ENCODE measurements around the gene LNPK.
"Not testable (repeated sequence)": the region's sequence is repeated elsewhere in the genome, so short reads cannot be mapped to it uniquely, and the experiment has no call there.

Gene LNPK

DNA sequence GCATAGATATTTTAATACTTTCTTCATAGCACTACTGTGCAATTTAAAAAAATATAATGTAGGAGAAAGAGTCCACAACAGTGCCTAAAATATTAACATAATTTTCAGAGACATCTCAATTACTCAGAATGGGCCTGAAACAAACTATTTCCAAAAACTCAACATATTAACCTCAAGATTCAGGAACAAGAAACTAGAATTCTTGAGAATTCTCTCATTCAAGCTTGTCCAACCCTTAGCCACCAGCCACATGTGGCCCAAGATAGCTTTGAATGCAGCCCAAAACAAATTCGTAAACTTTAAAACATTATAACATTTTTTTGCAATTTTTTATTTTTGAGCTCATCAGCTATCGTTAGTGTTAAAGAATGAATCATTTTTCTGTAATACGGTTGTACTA is 35.2 kb downstream of the LNPK start:
- DNase-seq = no peak

DNA sequence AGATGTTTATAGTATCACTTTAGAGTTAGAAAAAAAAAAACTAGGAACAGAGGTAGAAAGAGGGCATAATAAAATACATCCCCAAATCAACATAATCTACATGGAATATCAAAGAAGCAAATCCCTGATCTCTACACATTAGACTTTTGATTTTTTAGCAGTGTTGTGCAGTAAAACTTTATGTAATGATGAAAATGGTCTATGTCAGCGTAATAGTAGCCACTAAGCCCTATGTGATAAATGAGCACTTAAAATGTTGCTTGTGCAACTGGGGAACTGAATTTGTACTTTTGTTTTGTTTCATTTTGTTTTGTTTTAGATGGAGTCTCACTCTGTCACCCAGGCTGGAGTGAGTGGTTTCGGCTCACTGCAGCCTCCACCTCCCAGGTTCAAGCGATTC is 36.3 kb downstream of the LNPK start:
- DNase-seq = no peak

DNA sequence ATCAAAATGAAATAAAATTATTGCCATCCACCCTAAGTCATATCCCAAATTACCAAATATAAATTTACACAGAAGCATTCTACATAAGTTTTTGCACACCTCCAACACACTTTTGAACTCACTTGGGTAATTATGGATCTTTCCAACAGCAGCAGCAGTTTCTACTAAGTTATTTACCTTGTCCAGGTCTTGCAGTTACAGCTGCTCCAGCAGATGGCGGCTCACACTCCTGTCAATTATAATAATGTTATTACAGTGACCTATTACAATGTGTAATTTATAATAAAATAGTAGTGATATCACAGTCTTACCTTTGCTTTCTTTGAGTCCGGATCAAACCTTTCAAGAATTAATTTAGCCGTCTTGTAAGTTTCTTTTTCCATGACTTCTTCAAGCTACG is 37.9 kb downstream of the LNPK start:
- no peak for DNase-seq

DNA sequence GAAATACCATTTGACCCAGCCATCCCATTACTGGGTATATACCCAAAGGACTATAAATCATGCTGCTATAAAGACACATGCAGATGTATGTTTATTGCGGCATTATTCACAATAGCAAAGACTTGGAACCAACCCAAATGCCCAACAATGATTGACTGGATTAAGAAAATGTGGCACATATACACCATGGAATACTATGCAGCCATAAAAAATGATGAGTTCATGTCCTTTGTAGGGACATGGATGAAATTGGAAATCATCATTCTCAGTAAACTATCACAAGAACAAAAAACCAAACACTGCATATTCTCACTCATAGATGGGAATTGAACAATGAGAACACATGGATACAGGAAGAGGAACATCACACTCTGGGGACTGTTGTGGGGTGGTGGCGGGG is 38.9 kb downstream of the LNPK start:
- not testable (repeated sequence) for DNase-seq

DNA sequence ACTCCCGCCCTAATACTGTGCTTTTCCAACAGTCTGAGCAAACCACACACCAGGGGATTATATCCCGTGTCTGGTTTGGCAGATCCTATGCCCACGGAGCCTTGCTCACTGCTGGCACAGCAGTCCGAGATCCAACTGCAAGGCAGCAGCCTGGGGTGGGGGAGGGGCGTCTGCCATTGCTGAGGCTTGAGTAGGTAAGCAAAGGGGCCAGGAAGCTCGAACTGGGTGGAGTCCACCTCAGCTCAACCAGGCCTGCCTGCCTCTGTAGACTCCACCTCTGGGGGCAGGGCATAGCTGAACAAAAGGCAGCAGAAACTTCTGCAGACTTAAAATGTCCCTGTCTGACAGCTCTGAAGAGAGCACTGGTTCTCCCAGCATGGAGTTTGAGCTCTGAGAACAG is 44.2 kb downstream of the LNPK start:
- DNase-seq = no peak

DNA sequence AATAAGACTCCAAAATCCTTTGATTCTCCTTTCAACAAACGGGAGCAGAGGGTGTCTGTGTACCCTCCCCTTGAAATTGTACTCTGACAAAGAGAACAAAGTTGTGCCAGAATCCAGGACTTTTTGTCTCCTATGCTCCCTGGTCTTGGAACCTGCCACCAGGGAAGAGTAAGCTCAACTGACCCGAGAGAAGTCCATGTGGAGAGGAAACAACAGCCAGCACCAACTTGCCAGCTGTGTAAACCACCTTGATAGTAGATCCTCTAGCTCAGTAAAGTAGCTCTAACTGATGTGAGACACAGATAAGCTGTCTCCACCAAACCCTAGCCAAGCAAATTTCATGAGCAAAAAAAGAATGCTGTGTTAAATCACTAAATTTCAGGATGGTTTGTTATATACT is 46.9 kb downstream of the LNPK start:
- no peak for DNase-seq

DNA sequence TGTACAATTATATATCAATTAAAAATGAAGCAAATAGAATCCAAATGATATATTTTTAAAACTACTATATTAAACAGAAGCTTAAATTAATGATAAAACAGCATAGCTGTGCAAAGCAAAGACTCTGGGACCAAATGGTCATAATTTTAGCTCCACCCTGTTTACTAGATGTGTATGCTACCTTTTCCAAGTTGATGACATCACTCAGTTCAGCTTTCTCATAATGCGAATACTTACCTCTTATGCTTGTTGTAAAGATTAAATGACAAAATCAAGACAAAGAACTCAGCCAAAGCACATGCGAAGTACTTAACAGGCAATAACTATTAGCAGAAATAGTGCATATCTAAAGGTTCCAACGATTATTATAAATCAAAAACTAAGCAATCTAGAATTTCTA is 51.6 kb downstream of the LNPK start:
- no peak for DNase-seq

DNA sequence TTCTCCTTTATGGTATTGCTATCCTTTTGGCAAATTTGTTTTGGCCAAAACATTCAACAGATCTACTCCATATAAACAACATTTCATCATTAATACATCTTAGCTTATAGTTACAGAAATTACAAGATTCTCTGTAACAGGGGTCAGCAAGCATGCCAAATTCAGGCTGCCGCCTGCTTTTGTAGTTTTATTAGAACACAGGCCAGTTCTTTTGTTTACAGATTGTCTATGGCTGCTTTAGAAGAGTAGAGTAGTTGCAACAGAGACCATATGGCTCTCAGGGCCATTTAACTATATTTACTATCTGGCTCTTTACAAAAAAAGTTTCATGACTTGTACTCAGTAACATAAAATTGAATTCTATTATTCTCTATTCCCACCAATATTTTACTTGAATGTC is 53.9 kb downstream of the LNPK start:
- DNase-seq = no peak

DNA sequence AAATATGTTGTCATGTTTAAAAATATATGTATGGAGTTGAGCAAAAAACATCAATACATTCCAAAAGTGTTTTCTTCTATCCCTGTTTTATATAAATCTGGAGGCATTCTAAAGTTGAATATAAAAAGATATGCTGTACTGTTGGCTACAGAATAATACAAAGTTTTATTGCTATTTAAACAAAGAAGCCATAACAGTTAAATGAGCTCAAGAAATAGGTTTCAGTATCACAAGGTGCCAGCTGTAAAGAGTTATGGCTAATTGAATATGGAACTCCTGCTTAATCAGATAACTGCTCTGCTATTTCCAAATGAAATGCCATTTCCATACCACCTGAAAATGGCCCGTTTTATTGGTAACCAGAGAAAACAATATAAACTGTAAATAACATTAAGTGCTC is 55.0 kb downstream of the LNPK start:
- no peak for DNase-seq

DNA sequence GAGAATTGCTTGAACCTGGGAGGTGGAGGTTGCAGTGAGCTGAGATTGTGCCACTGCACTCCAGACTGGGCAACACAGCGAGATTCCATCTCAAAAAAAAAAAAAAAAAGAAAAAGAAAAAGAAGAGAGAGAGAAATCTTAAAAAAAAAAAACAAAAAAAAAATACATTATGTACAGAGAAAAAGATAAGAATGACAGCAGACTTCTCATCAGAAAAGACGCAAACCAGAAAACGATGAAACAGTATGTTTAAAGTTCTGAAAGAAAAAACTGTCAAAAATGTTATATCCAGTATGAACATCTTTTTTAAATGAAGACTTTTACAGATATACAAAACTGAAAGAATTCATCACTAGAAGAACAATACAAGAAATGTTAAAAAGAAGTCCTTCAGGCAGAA is 60.4 kb downstream of the LNPK start:
- DNase-seq = no peak

DNA sequence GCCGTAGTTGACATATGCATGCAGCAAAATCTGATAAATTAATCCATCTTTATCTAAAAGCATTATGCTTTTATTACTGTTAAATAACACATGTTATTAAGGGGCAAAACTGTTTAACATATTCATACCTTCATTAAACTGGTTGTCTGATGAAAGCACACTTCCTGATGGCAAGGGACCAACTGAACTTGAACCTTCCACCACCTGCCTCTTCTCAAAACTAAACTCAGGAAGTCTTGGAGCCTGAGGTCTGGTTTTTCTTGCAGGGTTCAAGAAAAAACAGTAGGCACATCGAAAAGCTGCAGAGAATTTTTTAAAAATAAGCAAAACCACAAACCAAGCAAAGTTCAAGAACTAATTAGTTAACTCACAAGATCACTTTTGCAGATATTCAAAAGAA is 64.9 kb downstream of the LNPK start:
- DNase-seq = no peak

DNA sequence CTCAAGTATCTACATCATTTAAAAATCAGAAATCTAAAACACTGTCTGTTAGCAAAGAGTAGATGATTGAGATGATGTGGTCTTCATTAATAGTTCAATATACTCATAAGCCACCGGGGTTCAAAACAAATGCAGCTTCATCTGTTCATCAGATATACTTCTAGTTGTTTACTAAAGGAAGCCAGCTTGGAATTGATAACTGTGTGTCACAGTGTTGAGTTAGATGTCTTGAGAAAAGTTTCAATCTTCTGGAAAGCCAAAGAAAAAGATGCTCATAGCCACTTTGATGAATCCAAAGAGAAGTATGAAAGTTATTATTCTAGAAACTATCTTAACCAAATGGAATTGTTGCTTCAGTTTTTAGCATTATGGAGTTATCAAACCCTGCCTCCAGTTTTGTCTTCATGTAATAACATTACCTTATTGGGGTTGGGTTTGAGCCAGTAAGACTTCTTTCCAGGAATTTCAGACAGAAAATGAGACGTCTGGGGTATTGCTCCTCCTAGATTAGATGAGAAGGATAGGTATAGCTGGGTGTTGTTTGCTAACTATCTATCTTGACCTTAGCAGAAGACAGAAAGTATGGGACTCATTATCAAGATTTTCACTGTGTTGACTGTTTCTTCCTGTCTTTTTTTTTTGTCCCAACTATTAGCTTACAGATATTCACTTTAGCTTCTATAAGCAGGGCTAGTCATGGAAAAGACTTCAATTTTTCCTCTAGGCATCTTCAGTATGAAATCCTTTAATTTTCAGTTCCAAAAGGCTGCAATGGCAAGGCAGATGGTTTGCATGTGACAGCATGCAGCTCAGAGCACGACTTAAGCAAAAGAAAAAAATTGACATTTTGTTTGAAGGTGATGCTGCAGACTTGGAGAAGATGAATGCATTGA is 66.5 kb downstream of the LNPK start:
- no peak for DNase-seq

DNA sequence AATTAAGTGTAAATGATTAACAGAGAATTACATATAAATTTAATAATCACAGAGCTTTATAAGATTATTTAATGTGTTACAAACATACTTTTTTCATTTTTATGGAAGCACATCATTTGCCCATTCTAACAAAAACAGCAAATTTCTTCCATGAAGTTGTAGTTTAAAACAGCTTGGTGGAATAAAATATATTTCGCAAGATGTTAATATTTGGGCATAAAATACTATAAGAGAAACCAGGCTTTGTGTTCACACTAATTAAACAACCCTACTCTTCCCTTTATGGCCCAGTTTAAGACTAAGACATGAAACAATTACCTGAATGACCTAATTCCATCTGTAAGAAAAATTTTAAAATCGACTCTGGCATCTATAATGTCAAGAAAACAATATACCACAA is 69.4 kb downstream of the LNPK start:
- DNase-seq = no peak

DNA sequence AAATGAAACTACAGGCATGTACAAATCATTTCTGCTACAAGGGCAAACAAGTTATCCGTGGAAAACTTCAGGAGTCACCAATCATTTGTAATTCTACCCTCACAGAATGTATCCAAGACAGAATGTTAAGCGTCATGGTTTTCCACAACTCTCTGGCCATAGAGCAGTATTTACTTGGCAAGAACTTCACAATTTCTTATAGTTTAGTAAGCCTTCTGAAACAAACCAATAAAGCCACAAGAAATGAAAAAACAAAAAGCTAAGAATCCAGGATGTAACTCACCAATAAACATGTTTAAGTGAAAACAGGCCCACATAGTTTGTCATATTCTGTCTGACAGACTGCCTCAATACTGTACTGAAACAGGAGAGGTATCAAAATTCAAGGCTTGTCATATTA is 70.3 kb downstream of the LNPK start:
- no peak for DNase-seq

DNA sequence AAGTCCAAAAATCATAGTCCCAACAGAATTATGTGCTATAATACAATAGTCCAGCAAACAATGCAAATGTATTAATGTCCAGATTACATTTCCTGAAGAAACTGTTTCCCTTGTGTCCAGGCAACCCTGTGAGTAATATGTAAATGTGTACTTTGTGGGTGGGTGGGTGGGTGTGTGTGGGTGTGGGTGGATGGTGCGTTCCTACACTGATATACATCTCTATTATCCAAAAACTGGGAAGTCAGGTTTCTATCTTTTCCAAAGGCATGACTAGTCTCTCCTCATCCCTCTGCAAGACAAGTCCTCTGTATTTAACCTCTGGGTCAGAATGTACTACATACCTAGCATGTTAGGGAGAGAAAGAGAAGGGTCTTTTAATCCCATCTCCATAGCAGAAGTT is 71.6 kb downstream of the LNPK start:
- no peak for DNase-seq

DNA sequence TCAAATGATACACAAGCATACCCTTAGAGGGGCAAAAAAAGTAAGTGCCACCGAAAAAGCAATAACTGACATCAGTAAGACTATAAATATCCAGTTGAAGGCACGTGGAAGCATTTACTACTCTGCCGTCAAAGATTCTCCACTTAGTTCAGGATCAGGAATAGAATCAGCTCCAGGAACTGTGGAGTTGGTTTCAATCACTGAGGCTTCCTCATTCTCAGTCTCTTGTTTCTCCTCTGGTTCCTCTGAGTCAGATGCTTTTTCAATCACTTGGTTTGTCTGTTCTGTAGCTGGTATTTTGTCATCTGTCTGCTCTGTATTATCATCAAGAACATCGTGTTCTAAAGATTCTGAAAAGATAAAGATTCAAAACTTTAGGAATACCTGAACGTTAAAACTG is 72.2 kb downstream of the LNPK start:
- DNase-seq = no peak

DNA sequence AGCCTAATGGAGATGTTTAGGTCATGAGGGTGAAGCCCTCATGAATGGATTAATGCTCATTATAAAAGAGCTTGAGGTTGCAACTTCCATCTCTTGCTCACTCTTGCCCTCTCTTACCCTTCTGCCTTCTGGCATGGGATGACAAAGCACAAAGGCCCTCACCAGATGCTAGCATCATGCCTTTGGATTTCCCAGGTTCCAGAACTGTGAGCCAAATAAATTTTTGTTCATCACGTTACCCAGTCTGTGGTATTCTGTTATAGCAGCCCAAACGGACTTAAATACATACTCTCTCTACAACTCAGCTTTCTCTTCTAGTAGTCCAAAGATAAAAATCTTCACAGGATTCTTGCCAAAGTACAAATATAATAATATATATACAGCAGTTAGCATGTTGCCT is 75.8 kb downstream of the LNPK start:
- DNase-seq = no peak

DNA sequence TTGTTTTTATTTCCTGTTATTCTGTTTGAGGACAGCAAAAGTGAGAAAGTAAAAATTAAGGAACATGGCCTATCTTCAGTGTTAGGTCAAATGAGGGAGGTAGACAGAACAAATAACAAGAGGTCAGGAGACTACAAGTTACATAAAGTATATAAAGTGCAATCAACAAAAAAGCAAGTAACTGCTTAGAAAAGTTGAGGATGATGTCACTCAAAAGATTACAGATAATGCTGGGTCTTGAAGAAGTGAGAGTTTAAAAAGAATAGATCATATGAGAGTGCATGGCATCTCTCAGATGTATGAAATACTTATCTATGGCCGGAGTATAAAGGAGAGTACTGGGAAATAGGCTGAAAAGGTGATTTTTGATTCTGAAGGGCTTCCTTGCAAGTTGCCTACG is 79.9 kb downstream of the LNPK start:
- DNase-seq = no peak

DNA sequence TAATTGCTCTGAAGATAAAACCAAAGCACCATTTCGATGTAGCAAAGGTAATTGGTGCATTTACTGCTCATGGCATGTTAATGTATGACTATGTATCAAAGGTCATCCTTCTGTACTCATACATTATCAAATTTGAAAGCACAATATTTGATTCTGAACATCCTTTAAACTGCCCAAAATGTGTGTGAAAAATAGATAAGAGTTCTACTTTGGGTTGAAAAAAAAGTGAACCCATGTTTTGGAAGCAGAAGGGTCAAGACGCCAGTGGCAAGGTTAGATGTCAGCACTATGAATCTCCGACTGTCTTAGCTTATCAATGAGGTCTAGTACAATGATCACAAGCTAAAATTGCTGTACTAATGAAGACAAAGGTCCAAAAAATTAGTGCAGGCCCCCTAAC is 83.1 kb downstream of the LNPK start:
- no peak for DNase-seq

DNA sequence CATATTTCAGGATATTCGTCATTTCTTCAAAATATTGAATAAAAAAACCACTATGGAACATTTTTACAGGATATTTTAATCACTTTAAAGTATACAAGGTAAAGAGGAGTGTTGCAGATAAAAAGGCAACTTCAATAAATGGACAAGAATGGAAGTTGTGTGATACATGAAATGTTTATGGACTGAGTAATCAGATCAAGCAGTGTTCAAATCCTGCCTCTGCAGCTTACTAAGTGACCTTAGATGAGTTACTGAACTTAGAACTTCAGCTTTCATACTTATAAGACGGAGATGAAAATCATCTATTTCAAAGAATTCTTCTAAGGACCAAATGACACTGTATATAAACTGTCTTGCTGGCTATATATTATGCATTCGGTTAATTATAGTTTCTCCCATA is 87.2 kb downstream of the LNPK start:
- DNase-seq = no peak

DNA sequence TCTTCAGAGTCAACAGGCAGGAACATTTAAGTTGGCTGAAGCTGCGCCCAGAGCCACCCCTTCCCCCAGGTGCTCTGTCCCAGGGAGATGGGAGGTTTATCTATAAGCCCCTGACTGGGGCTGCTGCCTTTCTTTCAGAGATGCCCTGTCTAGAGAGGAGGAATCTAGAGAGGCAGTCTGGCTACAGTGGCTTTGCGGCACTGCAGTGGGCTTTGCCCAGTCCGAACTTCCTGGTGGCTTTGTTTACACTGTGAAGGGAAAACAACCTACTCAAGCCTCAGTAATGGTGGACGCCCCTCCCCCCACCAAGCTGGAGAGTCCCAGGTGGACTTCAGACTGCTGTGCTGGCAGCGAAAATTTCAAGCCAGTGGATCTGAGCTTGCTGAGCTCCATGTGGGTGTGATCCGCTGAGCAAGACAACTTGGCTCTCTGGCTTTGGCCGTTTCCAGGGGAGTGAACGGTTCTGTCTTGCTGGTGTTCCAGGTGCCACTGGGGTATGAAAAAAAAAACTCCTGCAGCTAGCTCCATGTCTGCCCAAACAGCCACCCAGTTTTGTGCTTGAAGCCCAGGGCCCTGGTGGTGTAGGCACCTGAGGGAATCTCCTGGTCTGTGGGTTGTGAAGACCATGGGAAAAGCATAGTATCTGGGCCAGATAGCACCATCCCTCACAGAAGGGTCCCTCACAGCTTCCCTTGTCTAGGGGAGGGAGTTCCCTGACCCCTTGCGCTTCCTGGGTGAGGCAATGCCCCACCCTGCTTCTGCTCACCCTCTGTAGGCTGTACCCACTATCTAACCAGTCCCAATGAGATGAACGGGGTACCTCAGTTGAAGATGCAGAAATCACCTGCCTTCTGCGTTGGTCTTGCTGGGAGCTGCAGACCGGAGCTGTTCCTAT is 88.0 kb downstream of the LNPK start:
- DNase-seq = not testable (repeated sequence)

DNA sequence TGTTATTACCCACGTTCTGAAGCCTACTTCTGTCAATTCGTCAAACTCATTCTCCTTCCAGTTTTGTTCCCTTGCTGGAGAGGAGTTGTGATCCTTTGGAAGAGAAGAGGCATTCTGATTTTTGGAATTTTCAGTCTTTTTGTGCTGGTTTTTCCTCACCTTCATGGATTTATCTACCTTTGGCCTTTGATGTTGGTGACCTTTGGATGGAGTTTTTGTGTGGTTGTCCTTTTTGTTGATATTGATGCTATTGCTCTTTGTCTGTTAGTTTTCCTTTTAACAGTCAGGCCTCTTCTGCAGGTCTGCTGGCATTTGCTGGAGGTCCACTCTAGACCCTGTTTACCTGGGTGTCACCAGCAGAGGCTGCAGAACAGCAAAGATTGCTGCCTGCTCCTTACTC is 88.8 kb downstream of the LNPK start:
- not testable (repeated sequence) for DNase-seq

DNA sequence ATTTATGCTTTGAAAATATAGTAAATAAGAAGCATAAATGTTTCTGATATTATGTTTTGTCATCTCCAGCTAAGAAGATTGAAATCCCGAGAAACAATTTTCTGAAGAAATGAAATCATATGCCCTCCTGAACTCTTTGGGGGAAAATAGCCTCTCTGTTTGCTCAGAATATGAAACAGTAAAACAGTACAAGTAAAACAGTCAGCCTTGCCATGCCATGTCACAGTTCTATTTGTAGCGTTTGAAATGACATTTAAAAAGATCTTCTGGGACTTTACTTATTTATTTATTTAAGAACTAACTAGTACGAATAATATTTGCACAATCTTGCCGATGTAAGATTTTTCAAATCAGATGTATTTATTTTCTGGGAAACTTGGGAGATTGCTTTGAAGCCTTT is 98.0 kb downstream of the LNPK start:
- no peak for DNase-seq

DNA sequence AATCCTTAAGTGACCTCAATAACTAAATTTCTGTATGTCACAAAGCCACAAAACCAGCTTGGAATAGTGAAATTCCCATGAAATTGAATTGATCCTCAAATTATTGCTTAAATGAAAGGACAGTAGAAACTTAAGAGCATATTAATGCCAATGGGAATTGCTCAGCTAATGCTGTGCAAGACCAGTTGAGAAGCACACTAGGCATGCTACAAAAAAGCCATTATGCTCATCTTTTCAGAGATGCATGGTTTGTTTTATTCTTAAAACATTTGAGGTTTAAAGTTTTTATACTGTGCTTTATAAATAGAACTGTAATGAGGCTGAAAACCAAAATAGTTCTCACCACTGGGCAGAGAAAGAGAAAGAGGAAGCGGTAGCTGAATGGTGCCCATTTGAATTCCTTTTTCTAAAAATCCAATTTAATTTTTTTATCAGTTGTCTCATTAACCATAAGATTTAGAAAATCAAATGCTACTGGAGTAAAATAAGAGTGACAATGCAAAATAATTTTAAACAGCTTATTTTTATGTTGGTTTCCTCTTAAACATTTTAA is 98.6 kb downstream of the LNPK start:
- no peak for DNase-seq
